Measurements from ENCODE around the gene ATXN1. TPM values are rescaled to one million over a fixed set of nuclear protein-coding genes. Genes with fewer than 3 reads are reported as not detected.

Gene ATXN1
- total and polyA plus RNA-seq, 2 of the 13 experiments (the other 11 are each of a cell fraction or from before 2014, with no cell fraction given): 20.7 to 39.5 TPM

DNA sequence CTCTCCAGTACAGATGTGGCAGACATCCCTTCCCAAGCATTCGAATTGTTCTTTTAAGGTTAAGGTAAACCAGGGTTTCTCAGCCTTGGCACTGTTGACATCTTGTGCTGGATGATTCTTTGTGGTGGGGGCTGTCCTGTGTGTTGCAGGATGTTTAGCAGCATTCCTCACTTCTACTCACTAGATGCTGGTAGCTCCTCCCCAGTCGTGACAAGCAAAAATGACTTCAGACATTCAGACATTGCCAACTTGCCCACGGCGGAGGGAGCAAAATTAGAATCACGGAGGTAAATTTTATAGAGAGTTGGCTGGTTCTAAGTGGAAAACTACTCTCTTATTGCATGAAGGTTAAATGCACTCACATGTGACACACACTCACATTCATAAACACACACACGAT lies 334.1 kb downstream of the ATXN1 start:
- peaks cover 2 to 5% of the 10 kb centered on the region in 2 experiments; a peak in 4 of 5 replicates for H3K36me3 ChIP-seq (replicated peaks in 1 of 2; ENCODE audit: control insufficient read depth in 1 of 2, insufficient read depth in 2 of 2, low read length in 2 of 2)
- CTCF ChIA-PET (ENCODE audit: low intra/inter-chr PET ratio, low total read pairs): no interaction called here
- no peaks in the 10 kb centered on the region; the same call in 1 of the 2 replicates for H4K20me1 ChIP-seq (ENCODE audit: insufficient read depth, low read length)
- intact Hi-C loops (cut with micrococcal nuclease; ENCODE audit: unreplicated experiment): loop anchor here (10.0 kb wide), 1 partner anchor 618 kb away; no protein-coding TSS in a partner anchor
- FAIRE-seq (no peak), ATAC-seq (no peak), DNase-seq (ENCODE audit: low spot score) (no peak)
- BruUV-seq (replicated peaks): no TSS peak
- H3K4me1 ChIP-seq (ENCODE audit: insufficient read depth, low read length): peaks cover 15% of the 10 kb centered on the region
- no peak overlapping the region for H3K4me2 ChIP-seq (ENCODE audit: low read depth, low read length)
- WGBS (ENCODE audit: low lambda C conversion rate): 96% methylated on average over 6 of the region's 6 CpGs
- H3K4me3 ChIP-seq (replicated peaks in 1 of 3; ENCODE audit: insufficient read depth in 1 of 3, low read depth in 2 of 3, low read length in 3 of 3): no peak overlapping the region
- no peaks in the 10 kb centered on the region for H3K9me3 ChIP-seq (ENCODE audit: low read length)
- no peaks in the 10 kb centered on the region for H3K79me2 ChIP-seq (ENCODE audit: insufficient read depth, low read length)
- no peak overlapping the region for H3K27ac ChIP-seq (ENCODE audit: extremely low read length, insufficient read depth, low read length)
- H3K27me3 ChIP-seq (ENCODE audit: control insufficient read depth in 1 of 2, insufficient read depth in 2 of 2, low read length in 2 of 2): no peaks in the 10 kb centered on the region
- no peak overlapping the region for H2AFZ ChIP-seq (ENCODE audit: low read length)
- in situ Hi-C loops (cut with HindIII; ENCODE audit: extremely low pct_ligation_motif_present, low pct_unique_long_range_greater_than_20kb): no loop called here
- H3K9ac ChIP-seq (ENCODE audit: insufficient read depth, low read depth, low read length): no peak overlapping the region
- POLR2A ChIA-PET: no interaction called here
- TF ChIP-seq, protein P1, sequence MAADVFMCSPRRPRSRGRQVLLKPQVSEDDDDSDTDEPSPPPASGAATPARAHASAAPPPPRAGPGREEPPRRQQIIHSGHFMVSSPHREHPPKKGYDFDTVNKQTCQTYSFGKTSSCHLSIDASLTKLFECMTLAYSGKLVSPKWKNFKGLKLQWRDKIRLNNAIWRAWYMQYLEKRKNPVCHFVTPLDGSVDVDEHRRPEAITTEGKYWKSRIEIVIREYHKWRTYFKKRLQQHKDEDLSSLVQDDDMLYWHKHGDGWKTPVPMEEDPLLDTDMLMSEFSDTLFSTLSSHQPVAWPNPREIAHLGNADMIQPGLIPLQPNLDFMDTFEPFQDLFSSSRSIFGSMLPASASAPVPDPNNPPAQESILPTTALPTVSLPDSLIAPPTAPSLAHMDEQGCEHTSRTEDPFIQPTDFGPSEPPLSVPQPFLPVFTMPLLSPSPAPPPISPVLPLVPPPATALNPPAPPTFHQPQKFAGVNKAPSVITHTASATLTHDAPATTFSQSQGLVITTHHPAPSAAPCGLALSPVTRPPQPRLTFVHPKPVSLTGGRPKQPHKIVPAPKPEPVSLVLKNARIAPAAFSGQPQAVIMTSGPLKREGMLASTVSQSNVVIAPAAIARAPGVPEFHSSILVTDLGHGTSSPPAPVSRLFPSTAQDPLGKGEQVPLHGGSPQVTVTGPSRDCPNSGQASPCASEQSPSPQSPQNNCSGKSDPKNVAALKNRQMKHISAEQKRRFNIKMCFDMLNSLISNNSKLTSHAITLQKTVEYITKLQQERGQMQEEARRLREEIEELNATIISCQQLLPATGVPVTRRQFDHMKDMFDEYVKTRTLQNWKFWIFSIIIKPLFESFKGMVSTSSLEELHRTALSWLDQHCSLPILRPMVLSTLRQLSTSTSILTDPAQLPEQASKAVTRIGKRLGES (CRISPR knock-in tag; IDR thresholded peaks at IDR 0.05; ENCODE audit: borderline replicate concordance): no peak
- no peak for TF ChIP-seq ZNF143 (CRISPR knock-in tag; IDR thresholded peaks at IDR 0.05)
- TF ChIP-seq, protein P2, sequence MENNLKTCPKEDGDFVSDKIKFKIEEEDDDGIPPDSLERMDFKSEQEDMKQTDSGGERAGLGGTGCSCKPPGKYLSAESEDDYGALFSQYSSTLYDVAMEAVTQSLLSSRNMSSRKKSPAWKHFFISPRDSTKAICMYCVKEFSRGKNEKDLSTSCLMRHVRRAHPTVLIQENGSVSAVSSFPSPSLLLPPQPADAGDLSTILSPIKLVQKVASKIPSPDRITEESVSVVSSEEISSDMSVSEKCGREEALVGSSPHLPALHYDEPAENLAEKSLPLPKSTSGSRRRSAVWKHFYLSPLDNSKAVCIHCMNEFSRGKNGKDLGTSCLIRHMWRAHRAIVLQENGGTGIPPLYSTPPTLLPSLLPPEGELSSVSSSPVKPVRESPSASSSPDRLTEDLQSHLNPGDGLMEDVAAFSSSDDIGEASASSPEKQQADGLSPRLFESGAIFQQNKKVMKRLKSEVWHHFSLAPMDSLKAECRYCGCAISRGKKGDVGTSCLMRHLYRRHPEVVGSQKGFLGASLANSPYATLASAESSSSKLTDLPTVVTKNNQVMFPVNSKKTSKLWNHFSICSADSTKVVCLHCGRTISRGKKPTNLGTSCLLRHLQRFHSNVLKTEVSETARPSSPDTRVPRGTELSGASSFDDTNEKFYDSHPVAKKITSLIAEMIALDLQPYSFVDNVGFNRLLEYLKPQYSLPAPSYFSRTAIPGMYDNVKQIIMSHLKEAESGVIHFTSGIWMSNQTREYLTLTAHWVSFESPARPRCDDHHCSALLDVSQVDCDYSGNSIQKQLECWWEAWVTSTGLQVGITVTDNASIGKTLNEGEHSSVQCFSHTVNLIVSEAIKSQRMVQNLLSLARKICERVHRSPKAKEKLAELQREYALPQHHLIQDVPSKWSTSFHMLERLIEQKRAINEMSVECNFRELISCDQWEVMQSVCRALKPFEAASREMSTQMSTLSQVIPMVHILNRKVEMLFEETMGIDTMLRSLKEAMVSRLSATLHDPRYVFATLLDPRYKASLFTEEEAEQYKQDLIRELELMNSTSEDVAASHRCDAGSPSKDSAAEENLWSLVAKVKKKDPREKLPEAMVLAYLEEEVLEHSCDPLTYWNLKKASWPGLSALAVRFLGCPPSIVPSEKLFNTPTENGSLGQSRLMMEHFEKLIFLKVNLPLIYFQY (CRISPR knock-in tag; IDR thresholded peaks at IDR 0.05; ENCODE audit: borderline replicate concordance): no peak
- no peak for TF ChIP-seq FOSL2 (CRISPR knock-in tag; IDR thresholded peaks at IDR 0.05)
- TF ChIP-seq NBN (conservative IDR thresholded peaks at IDR 0.05): no peak
- no peak for TF ChIP-seq ZNF136 (CRISPR knock-in tag; IDR thresholded peaks at IDR 0.05; ENCODE audit: low read depth)
- TF ChIP-seq ZFAT (CRISPR knock-in tag; conservative IDR thresholded peaks at IDR 0.05): no peak
- TF ChIP-seq, protein P3, sequence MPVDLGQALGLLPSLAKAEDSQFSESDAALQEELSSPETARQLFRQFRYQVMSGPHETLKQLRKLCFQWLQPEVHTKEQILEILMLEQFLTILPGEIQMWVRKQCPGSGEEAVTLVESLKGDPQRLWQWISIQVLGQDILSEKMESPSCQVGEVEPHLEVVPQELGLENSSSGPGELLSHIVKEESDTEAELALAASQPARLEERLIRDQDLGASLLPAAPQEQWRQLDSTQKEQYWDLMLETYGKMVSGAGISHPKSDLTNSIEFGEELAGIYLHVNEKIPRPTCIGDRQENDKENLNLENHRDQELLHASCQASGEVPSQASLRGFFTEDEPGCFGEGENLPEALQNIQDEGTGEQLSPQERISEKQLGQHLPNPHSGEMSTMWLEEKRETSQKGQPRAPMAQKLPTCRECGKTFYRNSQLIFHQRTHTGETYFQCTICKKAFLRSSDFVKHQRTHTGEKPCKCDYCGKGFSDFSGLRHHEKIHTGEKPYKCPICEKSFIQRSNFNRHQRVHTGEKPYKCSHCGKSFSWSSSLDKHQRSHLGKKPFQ (CRISPR knock-in tag; IDR thresholded peaks at IDR 0.05; ENCODE audit: insufficient replicate concordance): no peak
- no peak for TF ChIP-seq CREB1 (IDR thresholded peaks at IDR 0.05)
- no peak for TF ChIP-seq CREB1 (CRISPR knock-in tag; IDR thresholded peaks at IDR 0.05)
- TF ChIP-seq DPF2 (CRISPR knock-in tag; IDR thresholded peaks at IDR 0.05; ENCODE audit: borderline replicate concordance, low read depth): no peak
- no peak for TF ChIP-seq AHR (CRISPR knock-in tag; IDR thresholded peaks at IDR 0.05)
- no peak for TF ChIP-seq HNRNPK (IDR thresholded peaks at IDR 0.05; ENCODE audit: low read depth, low read length, poor library complexity, severe bottlenecking)
- TF ChIP-seq ZNF549 (CRISPR knock-in tag; IDR thresholded peaks at IDR 0.05): no peak
- TF ChIP-seq ELF4 (CRISPR knock-in tag; IDR thresholded peaks at IDR 0.05; ENCODE audit: borderline replicate concordance): no peak
- TF ChIP-seq CCDC6 (CRISPR knock-in tag; IDR thresholded peaks at IDR 0.05): no peak
- TF ChIP-seq MED1 (CRISPR knock-in tag; IDR thresholded peaks at IDR 0.05): no peak
